ENCODE measurements around the gene LRRC32. TPM values are rescaled to one million over a fixed set of nuclear protein-coding genes. Genes with fewer than 3 reads are reported as not detected.

LRRC32 gene
- total RNA-seq, 1 experiment from 2014 or later: 0.27 TPM

DNA sequence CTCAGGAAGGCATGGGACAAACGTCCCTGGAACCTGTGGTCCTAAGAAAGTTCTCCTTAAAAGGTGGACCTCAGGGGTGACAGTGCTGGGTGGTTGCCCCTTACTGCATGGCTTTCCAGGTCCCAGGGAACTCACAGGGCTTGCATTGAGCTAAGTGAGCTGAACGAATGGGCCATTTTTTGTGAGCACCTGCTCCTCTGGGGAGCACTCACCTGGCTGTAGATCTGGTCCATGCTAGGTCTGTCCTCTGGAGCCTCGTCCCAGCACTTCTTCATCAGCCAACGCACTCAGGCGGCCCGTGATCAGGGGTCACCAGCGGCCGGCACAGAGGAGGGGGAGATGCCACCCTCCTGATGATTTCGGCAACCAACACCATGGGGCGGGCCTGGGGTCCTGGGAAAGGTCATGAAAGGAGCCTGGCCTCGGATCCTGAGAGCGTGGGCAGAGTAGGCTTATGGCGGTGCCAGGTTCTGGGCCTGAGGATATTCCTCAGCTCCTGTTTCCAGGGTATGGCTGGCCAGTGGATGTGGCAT, 36.8 kb upstream of the LRRC32 start:
- no TSS peak for BruUV-seq (replicated peaks)
- Mint-ChIP-seq H3K4me1 (ENCODE audit: low read depth, unreplicated experiment) (no peaks in the 10 kb centered on the region), H3K27me3 (ENCODE audit: insufficient read depth, unreplicated experiment) (peaks cover 4% of the 10 kb centered on the region), H3K27ac (ENCODE audit: unreplicated experiment) (no peak overlapping the region), H3K36me3 (ENCODE audit: insufficient read depth, unreplicated experiment) (no peaks in the 10 kb centered on the region), H3K4me3 (ENCODE audit: unreplicated experiment) (no peak overlapping the region), H3K9me3 (ENCODE audit: unreplicated experiment) (peaks cover 12% of the 10 kb centered on the region)
- DNase-seq: no peak
- ChIA-PET CTCF (no interaction called here), POLR2A (no interaction called here)
- Histone ChIP-seq H3K4me3 (ENCODE audit: low read depth, low read length) (no peak overlapping the region), H3K27me3 (replicated peaks; ENCODE audit: control insufficient read depth, insufficient read depth, low read length) (no peaks in the 10 kb centered on the region), H3K4me1 (no peaks in the 10 kb centered on the region), H3K36me3 (ENCODE audit: control insufficient read depth, insufficient read depth, low read length) (no peaks in the 10 kb centered on the region), H3K9me3 (no peaks in the 10 kb centered on the region)
- intact Hi-C loops (cut with micrococcal nuclease; ENCODE audit: unreplicated experiment): no loop called here
- TF ChIP-seq, protein P1, sequence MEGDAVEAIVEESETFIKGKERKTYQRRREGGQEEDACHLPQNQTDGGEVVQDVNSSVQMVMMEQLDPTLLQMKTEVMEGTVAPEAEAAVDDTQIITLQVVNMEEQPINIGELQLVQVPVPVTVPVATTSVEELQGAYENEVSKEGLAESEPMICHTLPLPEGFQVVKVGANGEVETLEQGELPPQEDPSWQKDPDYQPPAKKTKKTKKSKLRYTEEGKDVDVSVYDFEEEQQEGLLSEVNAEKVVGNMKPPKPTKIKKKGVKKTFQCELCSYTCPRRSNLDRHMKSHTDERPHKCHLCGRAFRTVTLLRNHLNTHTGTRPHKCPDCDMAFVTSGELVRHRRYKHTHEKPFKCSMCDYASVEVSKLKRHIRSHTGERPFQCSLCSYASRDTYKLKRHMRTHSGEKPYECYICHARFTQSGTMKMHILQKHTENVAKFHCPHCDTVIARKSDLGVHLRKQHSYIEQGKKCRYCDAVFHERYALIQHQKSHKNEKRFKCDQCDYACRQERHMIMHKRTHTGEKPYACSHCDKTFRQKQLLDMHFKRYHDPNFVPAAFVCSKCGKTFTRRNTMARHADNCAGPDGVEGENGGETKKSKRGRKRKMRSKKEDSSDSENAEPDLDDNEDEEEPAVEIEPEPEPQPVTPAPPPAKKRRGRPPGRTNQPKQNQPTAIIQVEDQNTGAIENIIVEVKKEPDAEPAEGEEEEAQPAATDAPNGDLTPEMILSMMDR (IDR thresholded peaks at IDR 0.05; ENCODE audit: insufficient read depth in 1 of 2, low read depth in 1 of 2, low read length in 1 of 2, severe bottlenecking in 1 of 2, unreplicated experiment in 1 of 2): no peak

DNA sequence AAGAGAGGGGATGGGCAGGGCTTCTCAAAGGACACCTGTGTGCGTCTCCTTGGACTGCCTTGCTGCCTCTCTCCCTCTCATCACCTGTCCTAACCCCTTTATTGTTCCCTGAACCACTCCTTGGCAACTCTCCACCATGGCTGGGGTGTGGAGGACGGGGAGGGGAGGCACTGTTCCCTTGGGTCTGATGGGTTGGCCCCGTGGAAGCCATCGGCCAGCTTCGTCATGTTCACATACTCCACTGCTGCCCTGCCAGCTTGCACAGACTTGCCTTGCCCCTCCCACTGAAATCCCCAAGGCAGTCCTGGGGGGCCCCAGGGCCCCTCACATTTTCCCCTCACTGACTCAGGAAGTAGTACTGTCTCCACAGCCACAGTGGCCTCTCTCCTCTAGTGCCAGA, 36.1 kb upstream of the LRRC32 start:
- no peak overlapping the region for H3K4me3 ChIP-seq (ENCODE audit: low read depth, low read length)
- no peaks in the 10 kb centered on the region for H3K36me3 ChIP-seq (ENCODE audit: control insufficient read depth, insufficient read depth, low read length)
- TF ChIP-seq, protein P1 (IDR thresholded peaks at IDR 0.05; ENCODE audit: insufficient read depth in 1 of 2, low read depth in 1 of 2, low read length in 1 of 2, severe bottlenecking in 1 of 2, unreplicated experiment in 1 of 2): no peak
- no peaks in the 10 kb centered on the region for H3K4me1 ChIP-seq
- BruUV-seq (replicated peaks): no TSS peak
- H3K27ac Mint-ChIP-seq (ENCODE audit: unreplicated experiment): no peak overlapping the region
- H3K27me3 Mint-ChIP-seq (ENCODE audit: insufficient read depth, unreplicated experiment): peaks cover 4% of the 10 kb centered on the region
- ChIA-PET POLR2A (no interaction called here), CTCF (no interaction called here)
- intact Hi-C loops (cut with micrococcal nuclease; ENCODE audit: unreplicated experiment): no loop called here
- DNase-seq: no peak
- H3K36me3 Mint-ChIP-seq (ENCODE audit: insufficient read depth, unreplicated experiment): no peaks in the 10 kb centered on the region
- no peak overlapping the region for H3K4me3 Mint-ChIP-seq (ENCODE audit: unreplicated experiment)
- peaks cover 12% of the 10 kb centered on the region for H3K9me3 Mint-ChIP-seq (ENCODE audit: unreplicated experiment)
- H3K4me1 Mint-ChIP-seq (ENCODE audit: low read depth, unreplicated experiment): no peaks in the 10 kb centered on the region
- no peaks in the 10 kb centered on the region for H3K9me3 ChIP-seq
- H3K27me3 ChIP-seq (replicated peaks; ENCODE audit: control insufficient read depth, insufficient read depth, low read length): no peaks in the 10 kb centered on the region

DNA sequence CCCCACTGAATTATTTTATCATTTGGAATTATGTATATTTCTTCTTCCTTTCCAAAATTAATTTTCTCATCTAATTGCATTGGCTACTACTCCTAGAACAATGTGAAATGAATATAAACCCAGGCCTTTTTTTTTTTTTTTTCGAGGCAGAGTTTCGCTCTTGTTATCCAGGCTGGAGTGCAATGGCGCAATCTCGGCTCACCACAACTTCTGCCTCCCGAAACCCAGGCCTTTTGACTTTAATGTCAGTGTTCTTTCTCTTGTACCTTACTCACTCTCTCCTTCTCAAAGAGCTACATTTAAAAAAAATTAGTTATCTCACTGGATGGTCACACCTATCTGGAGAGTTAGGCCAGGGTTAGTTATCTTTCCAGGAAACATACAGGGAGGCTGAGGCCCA, 35.3 kb upstream of the LRRC32 start:
- no TSS peak for BruUV-seq (replicated peaks)
- POLR2A ChIA-PET: no interaction called here
- TF ChIP-seq, protein P1 (IDR thresholded peaks at IDR 0.05; ENCODE audit: insufficient read depth in 1 of 2, low read depth in 1 of 2, low read length in 1 of 2, severe bottlenecking in 1 of 2, unreplicated experiment in 1 of 2): no peak

More for the DNA sequence above, 35.3 kb upstream of the LRRC32 start:
- no peaks in the 10 kb centered on the region for H3K36me3 ChIP-seq (ENCODE audit: control insufficient read depth, insufficient read depth, low read length)
- DNase-seq: no peak
- CTCF ChIA-PET: interaction anchor here (0.7 kb wide), 1 partner anchor 197 kb away, joined by 11 read pairs; no protein-coding TSS in a partner anchor
- Mint-ChIP-seq H3K4me3 (ENCODE audit: unreplicated experiment) (no peak overlapping the region), H3K9me3 (ENCODE audit: unreplicated experiment) (peaks cover 12% of the 10 kb centered on the region), H3K27me3 (ENCODE audit: insufficient read depth, unreplicated experiment) (peaks cover 4% of the 10 kb centered on the region), H3K4me1 (ENCODE audit: low read depth, unreplicated experiment) (peaks cover 2% of the 10 kb centered on the region), H3K27ac (ENCODE audit: unreplicated experiment) (no peak overlapping the region), H3K36me3 (ENCODE audit: insufficient read depth, unreplicated experiment) (no peaks in the 10 kb centered on the region)
- H3K27me3 ChIP-seq (replicated peaks; ENCODE audit: control insufficient read depth, insufficient read depth, low read length): no peaks in the 10 kb centered on the region
- H3K4me1 ChIP-seq: peaks cover 7% of the 10 kb centered on the region
- no peak overlapping the region for H3K4me3 ChIP-seq (ENCODE audit: low read depth, low read length)
- H3K9me3 ChIP-seq: no peaks in the 10 kb centered on the region
- intact Hi-C loops (cut with micrococcal nuclease; ENCODE audit: unreplicated experiment): no loop called here

All from Caco-2 (cell line).